22Rv1 (cell line): ENCODE results near the gene CELF3.
"Not testable (repeated sequence)": the region's sequence is repeated elsewhere in the genome, so short reads cannot be mapped to it uniquely, and the experiment has no call there.

ENCODE experiments used
- H3K27ac ChIP-seq: fragments of 450-650 bp; 2 replicates; pipeline ENCODE4 v1.5.1; 2017
- ZFX ChIP-seq: fragments of 450-650 bp; IDR thresholded peaks from 2 replicates; pipeline ENCODE4 v1.6.1; 2017; ENCODE audit warnings: antibody characterized with exemption, borderline replicate concordance
- TF ChIP-seq, protein P1 (sequence below): fragments of 450-650 bp; IDR thresholded peaks from 2 replicates; pipeline ENCODE4 v1.5.1; 2017; ENCODE audit warnings: mild to moderate bottlenecking

CELF3 gene

DNA sequence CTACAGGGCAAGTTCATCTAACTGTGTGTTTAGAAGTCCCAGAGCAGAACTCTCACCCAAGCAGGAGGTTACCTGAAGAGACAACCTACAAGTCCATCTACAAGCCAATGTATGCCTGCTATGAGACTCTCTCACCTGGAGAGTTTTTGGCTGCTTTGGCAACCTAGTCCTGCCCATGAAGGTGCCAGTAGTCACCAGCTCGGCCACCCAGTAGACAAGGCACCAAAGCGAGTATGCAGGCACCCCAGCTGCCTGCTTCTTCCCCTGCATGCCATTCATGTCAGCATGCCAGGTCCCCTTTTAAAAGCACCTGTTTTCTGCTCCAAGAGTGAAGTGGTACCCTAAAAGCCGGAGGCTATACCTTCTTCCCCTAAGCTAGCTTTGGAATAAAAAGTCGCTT lies 24.9 kb upstream of the CELF3 start:
- TF ChIP-seq ZFX: no peak
- TF ChIP-seq, protein P1, sequence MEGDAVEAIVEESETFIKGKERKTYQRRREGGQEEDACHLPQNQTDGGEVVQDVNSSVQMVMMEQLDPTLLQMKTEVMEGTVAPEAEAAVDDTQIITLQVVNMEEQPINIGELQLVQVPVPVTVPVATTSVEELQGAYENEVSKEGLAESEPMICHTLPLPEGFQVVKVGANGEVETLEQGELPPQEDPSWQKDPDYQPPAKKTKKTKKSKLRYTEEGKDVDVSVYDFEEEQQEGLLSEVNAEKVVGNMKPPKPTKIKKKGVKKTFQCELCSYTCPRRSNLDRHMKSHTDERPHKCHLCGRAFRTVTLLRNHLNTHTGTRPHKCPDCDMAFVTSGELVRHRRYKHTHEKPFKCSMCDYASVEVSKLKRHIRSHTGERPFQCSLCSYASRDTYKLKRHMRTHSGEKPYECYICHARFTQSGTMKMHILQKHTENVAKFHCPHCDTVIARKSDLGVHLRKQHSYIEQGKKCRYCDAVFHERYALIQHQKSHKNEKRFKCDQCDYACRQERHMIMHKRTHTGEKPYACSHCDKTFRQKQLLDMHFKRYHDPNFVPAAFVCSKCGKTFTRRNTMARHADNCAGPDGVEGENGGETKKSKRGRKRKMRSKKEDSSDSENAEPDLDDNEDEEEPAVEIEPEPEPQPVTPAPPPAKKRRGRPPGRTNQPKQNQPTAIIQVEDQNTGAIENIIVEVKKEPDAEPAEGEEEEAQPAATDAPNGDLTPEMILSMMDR: no peak
- no peak overlapping the region for H3K27ac ChIP-seq

DNA sequence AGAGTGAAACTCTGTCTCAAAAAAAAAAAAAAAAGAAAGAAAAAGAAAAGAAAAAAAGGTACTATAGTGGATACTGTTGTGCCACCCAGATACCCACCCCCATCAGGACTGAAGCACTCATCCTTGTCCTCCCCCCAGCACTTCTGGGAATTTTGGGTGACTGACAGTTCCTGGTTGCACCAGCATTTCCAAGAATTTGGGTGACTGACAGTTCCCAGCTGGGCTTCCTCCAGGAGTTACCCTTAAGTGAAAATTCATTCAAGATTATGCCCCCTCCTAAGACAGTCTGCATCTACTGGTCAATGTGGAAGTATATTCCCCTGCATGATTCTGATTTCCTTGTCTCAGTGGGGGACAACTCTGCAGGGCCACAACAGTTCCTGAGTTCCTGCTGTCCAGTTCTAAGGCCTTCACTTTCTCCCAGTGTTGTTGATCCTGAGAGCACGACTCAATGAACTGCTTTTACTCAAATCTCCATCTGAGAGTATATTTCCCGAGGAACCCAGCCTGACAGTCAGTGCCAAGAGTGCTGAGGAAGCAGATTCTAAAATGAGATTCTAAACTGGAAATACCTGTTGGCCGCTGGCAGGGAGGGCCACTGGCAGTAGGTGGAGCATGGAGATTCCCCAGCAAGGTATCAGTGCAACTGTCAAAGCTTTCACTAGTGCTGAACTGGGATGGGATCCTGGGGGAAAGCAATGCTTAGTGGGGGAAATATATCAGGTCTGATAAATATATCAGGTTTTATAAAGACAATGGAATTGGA lies 23.2 kb upstream of the CELF3 start:
- H3K27ac ChIP-seq: peak overlapping the region; percentile 71
- no peak for TF ChIP-seq ZFX
- TF ChIP-seq, protein P1: peak; percentile 32

DNA sequence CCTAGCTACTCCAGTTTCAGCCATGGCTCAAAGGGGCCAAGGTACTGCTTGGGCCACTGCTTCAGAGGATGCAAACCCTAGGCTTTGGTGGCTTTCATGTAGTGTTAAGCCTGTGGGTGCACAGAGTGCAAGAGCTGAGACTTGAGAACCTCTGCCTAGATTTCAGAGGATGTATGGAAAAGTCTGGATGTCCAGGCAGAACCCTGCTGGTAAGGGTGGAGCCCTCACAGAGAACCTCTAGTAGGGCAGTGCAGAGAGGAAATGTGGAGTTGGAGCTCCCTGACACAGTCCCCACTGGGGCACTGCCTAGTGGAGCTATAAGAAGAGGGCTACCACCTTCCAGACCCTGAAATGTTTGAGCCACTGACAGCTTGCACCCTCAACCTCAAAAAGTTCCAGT lies 20.9 kb upstream of the CELF3 start:
- TF ChIP-seq, protein P1: no peak
- no peak for TF ChIP-seq ZFX
- H3K27ac ChIP-seq: no peak overlapping the region

DNA sequence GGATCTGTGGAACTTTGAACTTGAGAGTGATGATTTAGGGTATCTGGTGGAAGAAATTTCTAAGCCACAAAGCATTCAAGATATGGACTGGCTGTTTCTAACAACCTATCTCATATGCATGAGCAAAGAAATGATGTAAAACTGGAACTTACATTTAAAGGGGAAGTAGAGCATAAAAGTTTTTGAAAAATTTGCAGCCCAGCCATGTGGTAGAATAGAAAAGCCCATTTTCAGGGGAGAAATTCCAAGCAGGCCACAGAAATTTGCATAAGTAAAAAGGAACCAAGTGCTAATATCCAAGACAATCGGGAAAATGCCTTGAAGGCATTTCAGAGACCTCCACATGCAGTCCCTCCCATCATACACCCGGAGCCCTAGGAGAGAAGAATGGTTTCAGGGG lies 20.4 kb upstream of the CELF3 start:
- no peak overlapping the region for H3K27ac ChIP-seq
- TF ChIP-seq, protein P1: no peak
- TF ChIP-seq ZFX: no peak

- not testable (repeated sequence) for H3K27ac ChIP-seq
Measured at GRCh38 chr1:151733995-151734394, 17.4 kb upstream of the CELF3 start.

GRCh38 chr1:151733126-151733525 lies 16.5 kb upstream of the CELF3 start:
- TF ChIP-seq ZFX: no peak
- TF ChIP-seq, protein P1: no peak

GRCh38 chr1:151729966-151730291 lies 13.3 kb upstream of the CELF3 start:
- TF ChIP-seq, protein P1: no peak
- TF ChIP-seq ZFX: no peak
- H3K27ac ChIP-seq: no peak overlapping the region

More at GRCh38 chr1:151733126-151733525, 16.5 kb upstream of the CELF3 start:
- no peak overlapping the region for H3K27ac ChIP-seq
